K562 treated with DMSO at 1 percent for 12 hours (cell line): ENCODE measurements around the gene USP10. TPM values are rescaled to one million over a fixed set of nuclear protein-coding genes. Genes with fewer than 3 reads are reported as not detected.

ENCODE experiments used
- total RNA-seq: library from RNA; unstranded; fragments of 300-600 nt; gene quantifications from 2 replicates; pipeline ENCODE4 v1.2.3, GENCODE V29; 2022; ENCODE audit not compliant: insufficient read depth

Gene USP10, protein sequence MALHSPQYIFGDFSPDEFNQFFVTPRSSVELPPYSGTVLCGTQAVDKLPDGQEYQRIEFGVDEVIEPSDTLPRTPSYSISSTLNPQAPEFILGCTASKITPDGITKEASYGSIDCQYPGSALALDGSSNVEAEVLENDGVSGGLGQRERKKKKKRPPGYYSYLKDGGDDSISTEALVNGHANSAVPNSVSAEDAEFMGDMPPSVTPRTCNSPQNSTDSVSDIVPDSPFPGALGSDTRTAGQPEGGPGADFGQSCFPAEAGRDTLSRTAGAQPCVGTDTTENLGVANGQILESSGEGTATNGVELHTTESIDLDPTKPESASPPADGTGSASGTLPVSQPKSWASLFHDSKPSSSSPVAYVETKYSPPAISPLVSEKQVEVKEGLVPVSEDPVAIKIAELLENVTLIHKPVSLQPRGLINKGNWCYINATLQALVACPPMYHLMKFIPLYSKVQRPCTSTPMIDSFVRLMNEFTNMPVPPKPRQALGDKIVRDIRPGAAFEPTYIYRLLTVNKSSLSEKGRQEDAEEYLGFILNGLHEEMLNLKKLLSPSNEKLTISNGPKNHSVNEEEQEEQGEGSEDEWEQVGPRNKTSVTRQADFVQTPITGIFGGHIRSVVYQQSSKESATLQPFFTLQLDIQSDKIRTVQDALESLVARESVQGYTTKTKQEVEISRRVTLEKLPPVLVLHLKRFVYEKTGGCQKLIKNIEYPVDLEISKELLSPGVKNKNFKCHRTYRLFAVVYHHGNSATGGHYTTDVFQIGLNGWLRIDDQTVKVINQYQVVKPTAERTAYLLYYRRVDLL
- 41.0 and 95.0 TPM in 2 replicates for total RNA-seq

DNA sequence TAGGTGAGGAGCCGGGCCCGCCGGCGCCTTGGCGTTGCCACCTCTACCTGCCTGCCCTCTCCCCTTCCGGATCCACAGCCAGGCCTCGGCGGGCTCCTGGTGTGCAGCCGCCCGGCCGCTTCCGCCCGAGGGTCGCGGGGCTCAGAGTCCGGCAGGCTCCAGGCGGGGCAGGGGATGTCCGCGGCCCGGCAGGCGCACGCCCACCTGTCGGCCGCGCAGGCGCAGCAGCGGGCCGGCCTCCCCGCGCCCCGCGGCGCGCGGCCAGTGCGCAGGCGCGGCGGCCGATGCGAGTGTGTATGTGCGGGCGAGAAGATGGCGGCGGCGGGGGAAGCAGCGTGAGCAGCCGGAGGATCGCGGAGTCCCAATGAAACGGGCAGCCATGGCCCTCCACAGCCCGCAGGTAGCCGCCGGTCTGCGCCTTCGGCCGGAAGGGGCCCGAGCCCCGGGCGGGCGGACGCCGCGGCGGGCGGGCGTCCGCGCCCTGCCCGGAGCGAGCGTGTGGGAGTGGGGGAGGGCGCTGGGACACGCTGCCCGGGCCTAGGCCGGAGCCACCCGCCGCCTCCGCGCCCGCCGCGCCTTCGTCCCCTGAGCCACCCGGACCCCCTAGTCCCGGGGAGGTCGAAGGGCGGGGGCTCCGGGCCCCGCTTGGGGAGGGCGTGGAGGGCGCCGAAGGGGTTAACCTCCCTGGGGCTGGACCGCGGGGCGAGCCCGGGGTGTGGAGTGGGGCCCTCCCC lies at the start of gene USP10:
TSS of gene USP10 (plus strand) at position 289 of the 734 bp plus-strand sequence. CDS start at position 380, 91 bp downstream.

DNA sequence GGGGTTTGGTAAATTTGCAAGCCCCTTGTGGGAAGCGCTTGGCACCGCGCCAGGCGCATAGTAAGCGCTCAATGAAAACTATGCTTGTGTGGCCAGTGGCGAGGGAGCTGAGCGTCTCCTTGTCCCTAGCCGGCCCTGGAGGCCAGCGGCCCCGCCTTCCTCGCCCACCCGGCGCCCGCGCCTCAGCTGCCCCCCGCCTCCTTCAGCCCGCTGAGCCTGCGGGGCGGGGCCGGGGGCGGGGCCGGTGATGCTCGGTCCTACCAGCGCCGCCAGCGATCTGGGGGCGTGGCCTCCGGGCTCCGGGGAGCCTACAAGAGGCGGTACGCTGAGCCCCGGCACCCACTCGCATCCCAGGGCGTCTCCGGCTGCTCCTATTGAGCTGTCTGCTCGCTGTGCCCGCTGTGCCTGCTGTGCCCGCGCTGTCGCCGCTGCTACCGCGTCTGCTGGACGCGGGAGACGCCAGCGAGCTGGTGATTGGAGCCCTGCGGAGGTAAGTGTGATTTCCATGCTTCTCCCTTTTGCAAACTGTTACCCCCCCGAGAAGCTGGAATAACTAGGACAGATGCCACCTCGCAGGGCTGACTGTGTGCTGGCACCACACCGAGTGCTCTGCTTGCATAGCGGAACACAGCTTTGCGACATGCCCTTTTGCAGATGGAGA lies 120.0 kb downstream of the USP10 start, which contains the start of gene CRISPLD2:
TSS of gene CRISPLD2 (plus strand) at position 342 of the 661 bp plus-strand sequence. CDS start 18,511 bp downstream, outside the sequence.

Other genes starting within 250 kb of the USP10 start
- 4.0 and 11.2 TPM in 2 replicates for gene MEAK7, start 195.3 kb upstream of the USP10 start, total RNA-seq
- 98.7 and 133 TPM in 2 replicates for gene COTL1, start 81.9 kb upstream of the USP10 start, total RNA-seq
- 24.3 and 50.6 TPM in 2 replicates for gene KLHL36, start 51.5 kb upstream of the USP10 start, total RNA-seq
- 0.16 and 0.46 TPM in 2 replicates for gene CRISPLD2, start 120.0 kb downstream of the USP10 start, total RNA-seq